H1 (cell line): ENCODE data around the gene TBC1D9. TPM values are rescaled to one million over a fixed set of nuclear protein-coding genes. Genes with fewer than 3 reads are reported as not detected.

Source experiments
- CTCF ChIA-PET: fragments of 300-600 bp; sonication (Branson Sonifier 250); formaldehyde crosslinking; loops from one replicate; lab custom pipeline; 2021; ENCODE audit not compliant: partially characterized antibody; lab: Charles Lee
- POLR2A ChIA-PET: fragments of 300-600 bp; sonication (Branson Sonifier 250); formaldehyde crosslinking; loops from one replicate; lab custom pipeline; 2021; ENCODE audit warnings: inconsistent platforms; ENCODE audit not compliant: partially characterized antibody; lab: Charles Lee
- DNase-seq, 2 experiments: peaks; one replicate each; pipeline versions ENCODE4 v3.0.0 to v3.0.0-alpha.2; 2010 to 2022; ENCODE audit warnings: low spot score in 2 of 2, low read depth in 1 of 2, mixed read lengths in 1 of 2
- FAIRE-seq: peaks from 2 replicates; lab custom pipeline; 2011; peaks lifted over from hg19 to GRCh38; lab: Jason Lieb, UNC
- H2AFZ ChIP-seq: 2 replicates; pipeline ENCODE4 v1.8.1; 2012; ENCODE audit warnings: low read length, inconsistent platforms
- H2AK5ac ChIP-seq: 2 replicates; pipeline ENCODE4 v1.6.1; 2013; ENCODE audit warnings: low read depth, low read length
- H2BK120ac ChIP-seq: replicated peaks from 2 replicates; pipeline ENCODE3; 2013; ENCODE audit warnings: low read depth, low read length, inconsistent platforms
- H2BK12ac ChIP-seq: 2 replicates; pipeline ENCODE4 v1.6.1; 2013; ENCODE audit warnings: low read depth, low read length
- H2BK15ac ChIP-seq: 2 replicates; pipeline ENCODE4 v1.6.1; 2013; ENCODE audit warnings: low read length
- H2BK20ac ChIP-seq: 2 replicates; pipeline ENCODE4 v1.6.1; 2013; ENCODE audit warnings: low read length
- H2BK5ac ChIP-seq: 2 replicates; pipeline ENCODE4 v1.6.1; 2013; ENCODE audit warnings: low read depth, low read length
- H3K14ac ChIP-seq: 2 replicates; pipeline ENCODE4 v1.6.1; 2013; ENCODE audit warnings: inconsistent platforms; ENCODE audit not compliant: insufficient read length
- H3K18ac ChIP-seq: 2 replicates; pipeline ENCODE4 v1.6.1; 2013; ENCODE audit warnings: low read length; ENCODE audit errors: extremely low read depth
- H3K23ac ChIP-seq: 2 replicates; pipeline ENCODE4 v1.6.1; 2013; ENCODE audit warnings: inconsistent platforms; ENCODE audit not compliant: insufficient read length
- H3K23me2 ChIP-seq: 2 replicates; pipeline ENCODE4 v1.6.1; 2013; ENCODE audit warnings: low read depth, low read length
- H3K27ac ChIP-seq: 2 replicates; pipeline ENCODE4 v1.6.1; 2011; ENCODE audit warnings: low read depth, low read length, inconsistent platforms
- H3K27me3 ChIP-seq, 4 experiments: replicated peaks in 1 of 4; 1 replicate in 1 of 4; 2 replicates in 3 of 4; pipeline versions ENCODE4 v1.6.1 to v1.8.1; 2011 to 2013; ENCODE audit warnings: low read length in 3 of 4, mild to moderate bottlenecking in 3 of 4, inconsistent platforms in 2 of 4, mixed read lengths in 2 of 4, moderate library complexity in 1 of 4; ENCODE audit not compliant: control insufficient read depth in 3 of 4, insufficient read depth in 3 of 4; ENCODE audit errors: extremely low read depth in 1 of 4
- H3K36me3 ChIP-seq, 4 experiments: 2 replicates each; pipeline versions ENCODE4 v1.6.1 to v1.8.1; 2011 to 2013; ENCODE audit warnings: mild to moderate bottlenecking in 4 of 4, low read length in 3 of 4, moderate library complexity in 2 of 4, control low read depth in 1 of 4, inconsistent platforms in 1 of 4; ENCODE audit not compliant: insufficient read depth in 4 of 4, control insufficient read depth in 2 of 4
- H3K4ac ChIP-seq: replicated peaks from 2 replicates; pipeline ENCODE3; 2013; ENCODE audit warnings: low read length, low read depth, mixed read lengths, inconsistent platforms; ENCODE audit not compliant: insufficient read length
- H3K4me1 ChIP-seq, 4 experiments: replicated peaks in 1 of 4; 1 replicate in 1 of 4; 2 replicates in 3 of 4; pipeline versions ENCODE4 v1.6.1 to v1.8.1; 2011 to 2013; ENCODE audit warnings: low read length in 3 of 4, inconsistent platforms in 2 of 4, mixed read lengths in 1 of 4; ENCODE audit not compliant: insufficient read depth in 4 of 4, control insufficient read depth in 3 of 4
- H3K4me2 ChIP-seq, 2 experiments: 2 replicates each; pipeline versions ENCODE4 v1.6.1 to v1.8.1; 2011 to 2013; ENCODE audit warnings: low read depth in 2 of 2, low read length in 2 of 2, control low read depth in 1 of 2, inconsistent platforms in 1 of 2, mild to moderate bottlenecking in 1 of 2; ENCODE audit not compliant: insufficient read depth in 1 of 2
- H3K4me3 ChIP-seq, 4 experiments: fragments of 200-600, 300-600 bp in 1 of 4; sonication (generic), shearing (Covaris generic), sonication (Bioruptor Twin) in 1 of 4; 2 replicates each; pipeline versions ENCODE4 v1.5.1 to v1.8.1; 2011 to 2016; ENCODE audit warnings: low read length in 4 of 4, low read depth in 3 of 4, control low read depth in 2 of 4, inconsistent platforms in 2 of 4, mild to moderate bottlenecking in 2 of 4, mixed read lengths in 1 of 4, moderate library complexity in 1 of 4; ENCODE audit not compliant: insufficient read depth in 2 of 4; ENCODE audit errors: extremely low read depth in 1 of 4
- H3K56ac ChIP-seq: replicated peaks from 2 replicates; pipeline ENCODE3; 2013; ENCODE audit warnings: low read depth, mild to moderate bottlenecking, mixed read lengths, low read length, inconsistent platforms; ENCODE audit not compliant: insufficient read length
- H3K79me1 ChIP-seq: 2 replicates; pipeline ENCODE4 v1.6.1; 2013; ENCODE audit warnings: low read depth, low read length, control low read depth
- H3K79me2 ChIP-seq, 2 experiments: 2 replicates each; pipeline versions ENCODE4 v1.6.1 to v1.8.1; 2012 to 2013; ENCODE audit warnings: low read length in 2 of 2, mild to moderate bottlenecking in 2 of 2, inconsistent platforms in 1 of 2; ENCODE audit not compliant: insufficient read depth in 2 of 2, control insufficient read depth in 1 of 2
- H3K9ac ChIP-seq, 4 experiments: replicated peaks in 1 of 4; 1 replicate in 1 of 4; 2 replicates in 3 of 4; pipeline versions ENCODE4 v1.6.1 to v1.8.1; 2011 to 2013; ENCODE audit warnings: low read depth in 3 of 4, low read length in 3 of 4, control low read depth in 2 of 4, mild to moderate bottlenecking in 2 of 4, moderate library complexity in 2 of 4, inconsistent platforms in 1 of 4; ENCODE audit errors: extremely low read depth in 1 of 4
- H3K9me3 ChIP-seq, 2 experiments: 2 replicates each; pipeline versions ENCODE4 v1.6.1 to v1.8.1; 2012 to 2013; ENCODE audit warnings: mild to moderate bottlenecking in 2 of 2, moderate library complexity in 2 of 2, control low read depth in 1 of 2, inconsistent platforms in 1 of 2, low read depth in 1 of 2, low read length in 1 of 2, mixed read lengths in 1 of 2; ENCODE audit not compliant: insufficient read depth in 2 of 2
- H4K20me1 ChIP-seq, 2 experiments: replicated peaks in 1 of 2; 2 replicates each; pipeline versions ENCODE3 to v1.8.1; 2011 to 2013; ENCODE audit warnings: inconsistent platforms in 2 of 2, low read length in 2 of 2, mild to moderate bottlenecking in 1 of 2; ENCODE audit not compliant: insufficient read depth in 2 of 2, control insufficient read depth in 1 of 2
- H4K5ac ChIP-seq: 2 replicates; pipeline ENCODE4 v1.6.1; 2013; ENCODE audit warnings: low read length, low read depth, mixed read lengths, inconsistent platforms; ENCODE audit not compliant: insufficient read length
- H4K8ac ChIP-seq: 2 replicates; pipeline ENCODE4 v1.8.0; 2013; ENCODE audit warnings: mild to moderate bottlenecking, moderate library complexity, low read length, inconsistent platforms; ENCODE audit not compliant: insufficient read depth; ENCODE audit errors: extremely low read depth
- H4K91ac ChIP-seq: replicated peaks from 2 replicates; pipeline ENCODE3; 2013; ENCODE audit warnings: low read length, mixed read lengths, inconsistent platforms; ENCODE audit not compliant: insufficient read length
- POLR2A ChIP-seq, 2 experiments: IDR thresholded peaks; 1 replicate in 1 of 2; 2 replicates in 1 of 2; pipeline ENCODE4 v1.6.1; 2011; ENCODE audit warnings: low read depth in 2 of 2, low read length in 2 of 2, mild to moderate bottlenecking in 2 of 2; ENCODE audit errors: control extremely low read depth in 1 of 2
- POLR2AphosphoS5 ChIP-seq: IDR thresholded peaks from 2 replicates; pipeline ENCODE4 v1.6.1; 2011; ENCODE audit warnings: low read depth, low read length
- SRF ChIP-seq: IDR thresholded peaks from 2 replicates; pipeline ENCODE4 v1.6.1; 2011; ENCODE audit warnings: mild to moderate bottlenecking, low read depth, low read length, moderate library complexity
- WGBS, 2 experiments: shearing (Covaris generic) in 1 of 2; methylation state at CpG; one replicate each; pipeline versions ENCODE4 v1.1.6 to v1.1.7; 2013 to 2015; ENCODE audit warnings: low lambda C conversion rate in 2 of 2, mixed read lengths in 2 of 2, inconsistent platforms in 1 of 2, low coverage in 1 of 2, missing lambda C conversion rate in 1 of 2; ENCODE audit not compliant: insufficient replicate concordance in 2 of 2, insufficient coverage in 1 of 2, insufficient read length in 1 of 2; ENCODE audit errors: extremely low coverage in 1 of 2, missing lambda C conversion rate in 1 of 2; 5-methylcytosine and 5-hydroxymethylcytosine counted together
- polyA plus RNA-seq, 7 experiments: library from polyadenylated mRNA; depleted of rRNA in 3 of 7; stranded (reverse) in 5 of 7; unstranded in 2 of 7; fragments of >200 nt in 5 of 7; fragments of 200-250 nt in 2 of 7; gene quantifications; 1 replicate in 5 of 7; 2 replicates in 1 of 7; 4 replicates in 1 of 7; pipeline versions ENCODE4 v1.2.1 to v1.2.3, GENCODE V29; 2011 to 2013; ENCODE audit warnings: missing spikeins in 2 of 7, mixed read lengths in 2 of 7
- total RNA-seq: library from RNA; stranded (reverse); fragmentation: NEBNext Ultra II Directional; extraction: Animal tissue kit (Norgen Biotek cat#: 25700); gene quantifications from 2 replicates; pipeline ENCODE4 v1.2.1, GENCODE V29; 2021

TBC1D9 gene
- total and polyA plus RNA-seq, 2 of the 8 experiments (the other 6 are each of a cell fraction or from before 2014, with no cell fraction given): 0.94 to 1.0 TPM

- Histone ChIP-seq H4K20me1 (no peaks in the 10 kb centered on the region), H4K91ac (no peak overlapping the region), H2BK5ac (no peak overlapping the region), H3K9me3 (no peaks in the 10 kb centered on the region; a peak in 1 of 4 replicates), H2BK120ac (no peak overlapping the region), H3K27ac (no peak overlapping the region), H3K79me1 (no peaks in the 10 kb centered on the region), H3K27me3 (no peaks in the 10 kb centered on the region), H3K23me2 (no peaks in the 10 kb centered on the region), H3K4me3 (no peak overlapping the region), H2AFZ (no peak overlapping the region), H4K8ac (no peak overlapping the region), H3K79me2 (no peaks in the 10 kb centered on the region), H3K4ac (no peak overlapping the region), H3K4me1 (no peaks in the 10 kb centered on the region), H4K5ac (no peak overlapping the region), H3K9ac (no peak overlapping the region), H2BK12ac (no peak overlapping the region), H3K56ac (no peak overlapping the region), H3K36me3 (no peaks in the 10 kb centered on the region), H3K14ac (no peak overlapping the region), H3K4me2 (no peak overlapping the region), H3K18ac (no peak overlapping the region), H3K23ac (no peak overlapping the region), H2BK15ac (no peak overlapping the region), H2BK20ac (no peak overlapping the region), H2AK5ac (no peak overlapping the region)
- 87% methylated on average over 1 of the region's 1 CpG; no CpG with 5 or more reads in 1 of the 2 experiments for WGBS, 2 experiments
- no peak for FAIRE-seq
- POLR2A ChIA-PET: no interaction called here
- no peak for DNase-seq
- CTCF ChIA-PET: interaction anchor here (1.1 kb wide), 1 partner anchor 185 kb away, joined by 3 read pairs; no protein-coding TSS in a partner anchor
- TF ChIP-seq POLR2AphosphoS5 (no peak), SRF (no peak), POLR2A (IDR thresholded peaks at IDR 0.05; ENCODE audit: control extremely low read depth in 1 of 2, low read depth in 2 of 2, low read length in 2 of 2) (no peak)
Measured at GRCh38 chr4:140777386-140777785, 21.2 kb upstream of the TBC1D9 start.
